Head of caudate nucleus (tissue), 42 donors: Measurements from ENCODE around the gene RARA.

ENCODE experiments used
- DNase-seq, 42 donors: peaks; one replicate each; pipeline versions ENCODE4 v3.0.0 to v3.0.0-alpha.2; 2020 to 2021; ENCODE audit warnings: mixed read lengths in 7 of 42
- intact Hi-C: fragments of 100-400 bp; cut with DNase I; formaldehyde crosslinking; loops from one replicate; pipeline ENCODE4 v1.15.0; 2022

The RARA gene

GRCh38 chr17:40312131-40312731 lies 3.3 kb downstream of the RARA start:
- DNase-seq: peak in 21 of 42 donors; percentile 25 to 75 (median 45)
- intact Hi-C loops: no loop called here

GRCh38 chr17:40312893-40313667 lies 4.1 kb downstream of the RARA start:
- intact Hi-C loops: no loop called here
- peak in 4 of 42 donors; percentile 9 to 23 (median 20) for DNase-seq

GRCh38 chr17:40313668-40314583 lies 4.9 kb downstream of the RARA start:
- intact Hi-C loops: no loop called here

GRCh38 chr17:40314584-40314956 lies 5.6 kb downstream of the RARA start:
- intact Hi-C loops: no loop called here
- peak; percentile 59 to 95 (median 80) for DNase-seq

More at GRCh38 chr17:40313668-40314583, 4.9 kb downstream of the RARA start:
- peak in 5 of 42 donors; percentile 3 to 23 (median 14) for DNase-seq

GRCh38 chr17:40315206-40315605 lies 6.2 kb downstream of the RARA start:
- peak in 3 of 42 donors; percentile 11 to 18 (median 12) for DNase-seq
- intact Hi-C loops: no loop called here

- intact Hi-C loops: no loop called here
- peak in 5 of 42 donors; percentile 4 to 25 (median 20) for DNase-seq
Observed at GRCh38 chr17:40315678-40316570, 6.9 kb downstream of the RARA start.

- intact Hi-C loops: no loop called here
- peak in 5 of 42 donors; percentile 11 to 29 (median 27) for DNase-seq
Observed at GRCh38 chr17:40316571-40317344, 7.8 kb downstream of the RARA start.

GRCh38 chr17:40317345-40317873 lies 8.4 kb downstream of the RARA start:
- DNase-seq: peak in 8 of 42 donors; percentile 12 to 38 (median 16)
- intact Hi-C loops: no loop called here

GRCh38 chr17:40317880-40318829 lies 9.2 kb downstream of the RARA start:
- intact Hi-C loops: no loop called here
- DNase-seq: peak; percentile 85 to 97 (median 94)

- intact Hi-C loops: no loop called here
- peak in 4 of 42 donors; percentile 8 to 33 (median 30) for DNase-seq
Observed at GRCh38 chr17:40318830-40319391, 9.9 kb downstream of the RARA start.

GRCh38 chr17:40319651-40320540 lies 10.9 kb downstream of the RARA start:
- intact Hi-C loops: no loop called here
- peak in 3 of 42 donors; percentile 3 to 29 (median 12) for DNase-seq

- intact Hi-C loops: no loop called here
- DNase-seq: peak in 10 of 42 donors; percentile 34 to 64 (median 46)
Observed at GRCh38 chr17:40320756-40321523, 12.0 kb downstream of the RARA start.

- peak in 1 of 42 donors; percentile 29 for DNase-seq
- intact Hi-C loops: no loop called here
Observed at GRCh38 chr17:40321524-40321929, 12.5 kb downstream of the RARA start.

- DNase-seq: peak in 2 of 42 donors; percentile 14 to 35
- intact Hi-C loops: no loop called here
Observed at GRCh38 chr17:40321961-40322357, 13.0 kb downstream of the RARA start.
